Activated CD8-positive, alpha-beta memory T cell treated with anti-CD3 and anti-CD28 coated beads for 36 hours (primary cell): ENCODE data around the gene C4orf50. TPM values are rescaled to one million over a fixed set of nuclear protein-coding genes. Genes with fewer than 3 reads are reported as not detected.

Experiments
- CTCF ChIA-PET: fragments of 350-600 bp; sonication (Branson Sonifier 250); formaldehyde crosslinking; loops from one replicate; lab custom pipeline; 2021; ENCODE audit warnings: antibody characterized with exemption; lab: Charles Lee
- POLR2A ChIA-PET: fragments of 350-600 bp; sonication (Branson Sonifier 250); formaldehyde crosslinking; loops from one replicate; lab custom pipeline; 2021; ENCODE audit warnings: antibody characterized with exemption; lab: Charles Lee
- total RNA-seq, 2 experiments: library from RNA; stranded (reverse); gene quantifications; one replicate each; pipeline ENCODE4 v1.2.3, GENCODE V29; 2021

C4orf50 gene
- total RNA-seq, 2 experiments from 2014 or later = 0.17 to 0.19 TPM

GRCh38 chr4:5933996-5934831, 84.0 kb downstream of the C4orf50 start:
- ChIA-PET CTCF (interaction anchor here (0.6 kb wide), 1 partner anchor 66 kb away, joined by 3 read pairs; no protein-coding TSS in a partner anchor), POLR2A (no interaction called here)

GRCh38 chr4:5933116-5933515, 85.1 kb downstream of the C4orf50 start:
- POLR2A ChIA-PET = no interaction called here
- CTCF ChIA-PET = no interaction called here

GRCh38 chr4:5932035-5932568, 86.1 kb downstream of the C4orf50 start:
- ChIA-PET POLR2A (no interaction called here), CTCF (no interaction called here)

- ChIA-PET CTCF (no interaction called here), POLR2A (no interaction called here)
These were observed 86.7 kb downstream of the C4orf50 start for GRCh38 chr4:5931526-5931925.

DNA sequence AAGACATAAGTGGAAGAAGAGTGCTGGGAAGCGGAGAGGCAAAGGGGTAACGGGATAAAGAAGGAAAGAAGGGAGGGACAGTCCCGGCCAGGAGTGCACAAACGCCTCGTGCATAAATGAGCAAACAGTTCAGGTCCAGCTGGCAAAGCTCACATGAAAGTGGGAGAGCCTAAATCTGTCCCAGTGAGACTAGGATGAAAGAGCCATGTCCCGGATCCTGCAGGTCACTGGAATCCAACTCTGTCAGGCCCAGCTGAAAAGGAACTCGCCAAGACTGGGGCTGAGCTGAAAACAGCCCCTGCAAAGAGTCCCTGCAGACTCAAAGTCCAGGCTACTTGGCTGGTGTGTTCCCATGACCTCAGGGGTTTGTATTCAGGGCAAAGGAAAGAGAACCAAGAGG, 87.4 kb downstream of the C4orf50 start:
- POLR2A ChIA-PET = no interaction called here
- CTCF ChIA-PET = no interaction called here

DNA sequence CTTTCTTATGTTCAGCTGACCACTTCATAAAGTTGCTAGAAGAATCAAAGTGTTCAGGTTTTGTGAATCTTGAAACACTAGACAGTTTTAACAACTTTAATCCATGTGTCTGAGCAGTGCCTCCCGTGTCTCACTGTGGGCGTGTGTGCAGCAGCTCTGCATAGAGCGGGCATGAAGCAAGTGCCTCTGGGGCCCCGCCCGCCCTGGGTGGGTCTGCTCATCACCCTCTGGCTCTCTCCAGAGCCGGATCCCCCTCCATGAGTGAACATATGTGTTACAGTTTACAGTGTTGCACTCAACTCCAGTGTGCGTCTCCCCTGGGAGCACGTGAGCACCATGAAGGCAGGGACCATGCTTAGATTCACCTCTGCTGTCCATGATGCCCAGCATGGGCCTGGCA, 87.8 kb downstream of the C4orf50 start:
- POLR2A ChIA-PET = no interaction called here
- CTCF ChIA-PET = no interaction called here

DNA sequence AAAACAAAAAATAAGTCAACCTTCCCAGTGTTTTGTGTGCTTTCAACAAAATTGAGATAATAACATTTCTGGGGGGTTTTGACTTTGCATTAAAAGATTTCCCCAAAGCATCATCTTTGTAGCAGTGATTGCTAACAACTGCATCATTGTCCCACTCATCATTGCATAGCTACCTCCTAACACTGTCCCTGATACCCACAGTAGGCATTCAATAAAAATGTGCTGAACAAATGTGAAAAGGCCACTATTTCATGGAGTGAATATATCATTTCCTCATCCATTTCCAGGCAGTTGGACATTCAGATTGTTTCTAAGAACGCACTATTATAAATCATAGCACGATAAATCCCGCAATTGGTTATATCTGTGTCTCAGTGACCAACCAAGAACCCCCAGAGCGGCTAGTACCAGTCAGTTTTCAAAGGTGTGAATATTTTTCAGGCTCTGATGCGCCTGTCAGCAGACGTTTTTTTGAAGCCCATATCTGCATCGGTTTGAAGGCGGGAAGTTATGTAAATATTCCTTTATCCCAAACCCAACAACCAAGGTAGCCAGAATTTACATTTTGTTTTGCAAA, 89.3 kb downstream of the C4orf50 start:
- ChIA-PET CTCF (no interaction called here), POLR2A (no interaction called here)

DNA sequence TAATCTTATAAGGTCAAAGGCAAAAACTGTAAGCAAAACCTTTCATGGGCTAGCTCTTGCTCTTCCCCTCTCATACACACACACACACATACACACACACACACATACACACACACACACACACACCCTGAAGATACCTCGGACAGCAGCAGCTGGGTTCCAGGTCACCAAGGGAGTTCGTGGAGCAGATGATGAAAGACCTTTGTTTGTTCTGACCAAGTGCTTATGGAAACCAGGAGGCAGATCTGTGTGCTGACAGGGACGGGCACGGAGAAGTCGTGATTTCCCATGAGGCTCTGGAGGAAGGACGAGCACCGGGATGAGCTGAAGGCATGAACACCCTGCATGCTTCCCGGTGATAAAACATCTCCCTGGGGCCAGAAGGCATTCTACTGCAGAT, 90.0 kb downstream of the C4orf50 start:
- ChIA-PET POLR2A (no interaction called here), CTCF (no interaction called here)

GRCh38 chr4:5927747-5928146, 90.5 kb downstream of the C4orf50 start:
- ChIA-PET CTCF (no interaction called here), POLR2A (no interaction called here)

DNA sequence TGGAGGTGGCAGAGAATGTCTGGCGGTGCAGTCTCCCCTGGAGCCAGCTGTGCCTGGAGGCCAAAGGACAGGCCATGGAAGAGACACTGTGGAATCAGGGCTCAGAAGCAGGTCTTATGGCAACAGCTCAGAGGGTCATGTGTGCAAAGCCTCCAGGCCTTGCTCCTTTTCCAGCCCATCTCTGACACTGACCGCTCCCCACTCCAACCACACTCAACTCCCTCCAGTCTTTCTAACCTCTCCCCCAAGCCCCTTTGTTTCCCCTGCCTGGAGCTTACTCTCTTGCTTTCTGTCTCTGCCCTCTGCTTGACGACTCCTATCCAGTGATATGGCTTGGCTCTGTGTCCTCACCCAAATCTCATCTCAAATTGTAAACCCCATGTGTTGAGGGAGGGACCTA, 91.1 kb downstream of the C4orf50 start:
- ChIA-PET CTCF (no interaction called here), POLR2A (no interaction called here)

DNA sequence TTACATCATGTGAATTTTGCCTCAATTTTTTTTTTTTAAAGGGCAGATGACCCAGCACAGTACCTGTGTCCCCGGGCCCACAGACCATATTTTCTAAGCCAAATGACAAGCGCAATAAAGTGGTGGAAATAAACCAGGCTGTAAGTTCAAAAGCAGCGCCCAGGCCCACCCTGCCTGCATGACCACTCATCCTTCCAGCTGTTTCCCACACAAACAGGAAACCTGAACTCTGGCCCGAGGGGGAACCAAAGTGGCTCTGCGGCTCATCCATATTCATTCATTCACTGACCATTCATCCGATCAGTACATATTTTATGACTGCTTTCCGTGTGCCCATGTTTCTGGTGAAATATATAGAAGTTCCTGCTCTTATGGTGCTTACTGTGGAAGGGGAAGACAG, 91.6 kb downstream of the C4orf50 start:
- ChIA-PET POLR2A (no interaction called here), CTCF (no interaction called here)

DNA sequence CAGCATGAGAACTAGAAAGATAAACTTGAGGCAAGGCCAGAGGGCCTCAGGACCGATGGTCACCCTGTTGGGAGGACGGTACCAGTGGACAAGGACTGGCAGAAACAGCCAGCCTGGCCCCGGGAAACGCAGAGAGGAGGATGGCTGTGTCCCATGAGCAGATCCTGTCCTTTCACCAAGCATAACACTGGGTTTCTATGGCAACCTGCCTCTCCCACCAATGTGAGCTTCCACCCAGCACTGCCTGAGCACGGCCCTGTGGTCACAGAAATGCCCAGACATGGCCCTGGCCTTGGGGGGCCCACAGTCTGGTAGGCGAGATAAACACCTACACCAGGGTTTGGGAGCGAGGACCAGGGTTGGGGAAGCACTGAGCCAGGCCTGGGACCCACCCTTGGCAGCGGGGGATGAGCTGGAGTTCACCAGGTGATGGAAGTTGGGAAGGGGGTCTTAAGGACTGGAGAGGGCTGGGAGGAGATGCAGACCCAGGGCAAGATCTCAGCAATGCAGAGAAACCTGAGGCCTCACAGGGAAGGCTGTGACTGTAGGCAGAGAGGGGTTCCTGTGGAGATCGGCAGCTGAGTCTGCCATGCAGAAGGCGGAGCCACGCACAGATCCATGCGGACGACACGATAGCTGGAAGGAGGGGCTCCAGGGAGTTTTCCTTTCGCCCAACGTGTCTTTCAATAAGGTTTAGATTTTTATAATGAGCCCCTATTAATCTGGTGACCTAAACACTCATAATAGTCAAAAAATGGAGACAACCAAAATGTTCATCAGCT, 92.6 kb downstream of the C4orf50 start:
- ChIA-PET CTCF (no interaction called here), POLR2A (no interaction called here)

- ChIA-PET POLR2A (no interaction called here), CTCF (no interaction called here)
These were observed 93.6 kb downstream of the C4orf50 start for GRCh38 chr4:5924461-5925125.

DNA sequence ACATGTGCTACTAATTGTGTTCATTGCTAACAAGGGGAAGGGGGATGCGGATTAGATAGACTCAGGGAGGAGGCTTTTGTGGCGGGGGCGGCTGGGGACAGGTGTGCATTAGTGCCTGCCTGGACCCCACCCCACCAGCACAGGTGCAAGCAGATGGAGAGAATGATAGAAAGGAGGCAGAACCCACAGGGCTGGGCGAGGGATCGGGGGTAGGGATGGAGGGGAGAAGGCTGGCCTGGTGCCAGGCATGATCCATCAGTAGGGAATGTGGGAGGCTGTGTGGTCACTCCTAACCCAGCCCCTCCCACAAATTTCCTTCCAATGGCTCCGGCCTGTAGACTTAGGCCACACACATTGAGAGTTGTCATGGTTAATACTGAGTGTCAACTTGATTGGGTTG, 94.9 kb downstream of the C4orf50 start:
- ChIA-PET POLR2A (no interaction called here), CTCF (no interaction called here)

DNA sequence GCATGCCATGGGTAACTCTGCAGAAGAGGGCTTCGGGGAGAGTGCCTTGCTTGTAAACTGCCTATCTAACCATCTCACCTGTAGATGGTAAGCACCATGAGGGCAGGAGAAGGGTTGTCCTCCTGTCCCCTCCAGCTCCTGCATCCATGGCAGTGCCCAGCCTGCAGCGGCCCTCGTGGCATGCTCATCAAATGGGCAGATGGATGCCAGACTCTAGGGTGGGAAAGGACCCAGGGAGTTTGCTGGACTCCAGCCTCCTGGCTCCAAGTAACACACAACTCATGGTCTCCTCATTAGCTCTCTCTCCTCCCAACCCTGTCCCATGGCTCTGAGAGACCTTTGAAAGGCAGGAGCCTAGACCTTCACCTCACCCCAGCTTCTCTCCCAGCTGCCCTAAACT, 95.7 kb downstream of the C4orf50 start:
- ChIA-PET CTCF (no interaction called here), POLR2A (no interaction called here)

DNA sequence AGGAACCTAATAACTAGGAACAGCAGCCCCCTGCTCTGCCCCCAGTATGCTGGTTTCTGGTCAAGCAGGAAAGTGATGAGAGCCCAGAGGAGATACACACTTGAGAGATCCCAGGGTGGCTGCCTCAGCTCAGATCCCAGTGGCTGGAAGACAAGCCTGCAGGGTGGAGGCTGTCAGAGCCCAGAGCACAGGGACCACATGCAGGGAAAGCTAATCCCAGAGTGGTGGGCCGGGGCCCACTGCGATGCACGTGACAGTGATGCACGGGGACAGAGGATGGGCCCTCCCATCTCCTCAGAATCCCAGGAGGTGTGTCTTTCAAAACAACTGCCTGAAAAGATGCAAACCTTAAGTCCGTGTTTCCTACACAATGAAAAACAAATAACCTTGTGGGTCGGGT, 96.2 kb downstream of the C4orf50 start:
- POLR2A ChIA-PET = no interaction called here
- CTCF ChIA-PET = no interaction called here

DNA sequence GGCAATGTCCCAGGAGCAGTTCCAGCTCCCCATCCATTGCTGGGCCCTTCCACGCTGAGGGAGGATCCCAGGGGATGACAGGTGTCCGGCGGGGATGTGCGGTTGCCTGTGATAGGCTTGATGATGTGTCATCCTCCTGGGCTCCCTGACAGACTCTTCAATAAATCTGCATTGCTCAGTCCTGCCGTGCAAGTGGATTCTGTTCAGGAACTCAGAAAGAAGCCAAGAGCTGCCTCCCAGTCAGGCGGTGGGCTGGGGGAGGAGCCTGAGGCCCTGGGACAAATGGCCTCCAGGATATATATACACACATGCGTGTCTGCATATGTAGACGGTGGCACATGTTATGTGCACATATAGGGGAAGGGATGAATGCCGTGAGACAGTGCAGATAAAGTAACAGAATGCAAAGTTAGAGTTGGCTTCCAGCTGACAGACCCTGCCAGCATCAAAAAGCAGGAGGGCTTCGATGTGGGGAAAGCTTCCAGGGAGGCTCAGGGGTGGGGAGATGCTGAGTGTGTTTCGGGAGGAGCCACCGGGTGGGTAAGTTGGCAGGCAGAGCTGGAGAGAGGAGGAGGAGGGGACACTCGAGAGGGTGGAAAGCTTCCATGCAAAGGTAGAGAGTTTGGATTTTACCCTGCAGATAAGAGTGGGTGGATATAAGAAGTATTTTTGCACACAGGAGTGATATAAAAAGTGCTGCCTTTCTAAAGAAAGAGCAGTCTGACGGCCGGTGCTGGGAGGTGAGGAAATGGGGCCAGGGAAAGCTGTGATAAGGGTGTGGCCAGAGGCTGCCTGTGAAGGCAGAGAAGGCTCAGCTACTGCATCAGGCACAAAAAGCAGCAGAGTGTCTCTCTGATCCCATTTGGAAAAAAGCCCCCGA, 96.9 kb downstream of the C4orf50 start:
- POLR2A ChIA-PET = no interaction called here

DNA sequence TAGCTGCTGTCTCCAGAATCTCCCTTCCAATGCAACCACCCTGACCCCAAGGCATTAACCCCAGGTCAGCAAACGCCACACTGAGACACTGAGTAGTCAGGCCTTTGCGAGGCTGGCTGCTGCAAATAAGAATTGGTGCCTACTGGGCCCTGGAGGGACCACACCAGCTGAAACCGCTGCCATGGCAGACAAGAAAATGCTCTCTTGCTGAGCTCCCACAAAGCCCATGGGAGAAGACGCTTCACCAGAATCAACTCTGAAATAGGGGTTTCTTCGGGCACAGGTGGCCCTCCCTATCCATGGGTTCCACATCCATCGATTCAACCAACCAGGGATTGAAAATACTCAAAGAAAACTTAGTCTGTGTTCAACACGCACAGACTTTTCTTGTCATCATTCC, 98.7 kb downstream of the C4orf50 start:
- ChIA-PET POLR2A (no interaction called here), CTCF (no interaction called here)

More for the DNA sequence above, 96.9 kb downstream of the C4orf50 start:
- CTCF ChIA-PET = no interaction called here

DNA sequence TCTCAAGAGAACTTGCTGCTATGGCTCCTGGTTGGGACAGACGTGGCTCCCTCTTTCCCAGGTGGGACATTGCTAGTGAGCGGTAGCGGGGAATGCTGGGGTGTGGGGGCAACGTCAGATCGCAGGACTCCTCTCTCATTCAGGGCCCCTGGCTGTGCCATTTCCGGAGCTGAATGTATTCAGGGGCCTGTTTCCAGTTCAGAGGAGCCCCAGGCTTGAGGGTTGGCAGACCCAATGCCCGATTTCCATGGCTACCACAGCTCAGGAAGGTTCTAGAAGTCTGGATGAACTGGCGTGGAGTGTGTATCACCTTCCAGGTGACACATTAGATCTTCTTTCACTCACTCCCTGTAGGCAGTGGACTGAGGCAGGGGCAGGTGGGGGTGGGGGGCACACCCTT, 99.2 kb downstream of the C4orf50 start:
- ChIA-PET POLR2A (no interaction called here), CTCF (no interaction called here)
